K562 treated with DMSO at 1 percent for 4 hours (cell line): Measurements from ENCODE around the gene TRIM49. TPM values are rescaled to one million over a fixed set of nuclear protein-coding genes. Genes with fewer than 3 reads are reported as not detected.

ENCODE experiments used
- total RNA-seq: library from RNA; unstranded; fragments of 300-600 nt; gene quantifications from 2 replicates; pipeline ENCODE4 v1.2.3, GENCODE V29; 2022; ENCODE audit not compliant: insufficient read depth

TRIM49 gene
- not detected in 2 replicates for total RNA-seq

GRCh38 chr11:89808475-89808874 is at the start of gene TRIM49:
TSS of gene TRIM49 (minus strand) at chr11:89808575. CDS start at chr11:89804469, 4,106 bp downstream.

Other genes with a start within 250 kb of the TRIM49 start
- not detected in 2 replicates for gene TRIM77, start 98.3 kb downstream of the TRIM49 start, total RNA-seq
- gene TRIM64B, start 69.9 kb upstream of the TRIM49 start, total RNA-seq = not detected in 2 replicates
- not detected in 2 replicates for gene TRIM49D1, start 113.7 kb upstream of the TRIM49 start, total RNA-seq
- gene TRIM49D2, start 115.5 kb upstream of the TRIM49 start, total RNA-seq = not detected in 2 replicates
- gene TRIM64, start 157.5 kb upstream of the TRIM49 start, total RNA-seq = not detected in 2 replicates
- not detected in 2 replicates for gene TRIM49C, start 222.5 kb upstream of the TRIM49 start, total RNA-seq